OCI-LY1 (cell line): ENCODE data around the gene PHC3.

ENCODE experiments used
- CTCF ChIP-seq: fragments of 200-600 bp; sonication (generic), shearing (Covaris generic); IDR thresholded peaks from 2 replicates; pipeline ENCODE4 v1.5.1; 2017; ENCODE audit warnings: mild to moderate bottlenecking, antibody characterized with exemption, low read length, moderate library complexity, mixed read lengths
- EZH2 ChIP-seq: fragments of 200-600 bp; sonication (generic), shearing (Covaris generic); IDR thresholded peaks from 2 replicates; pipeline ENCODE4 v1.8.0; 2017; ENCODE audit warnings: borderline replicate concordance, mixed run types, mild to moderate bottlenecking, antibody characterized with exemption, low read length, moderate library complexity, mixed read lengths

DNA sequence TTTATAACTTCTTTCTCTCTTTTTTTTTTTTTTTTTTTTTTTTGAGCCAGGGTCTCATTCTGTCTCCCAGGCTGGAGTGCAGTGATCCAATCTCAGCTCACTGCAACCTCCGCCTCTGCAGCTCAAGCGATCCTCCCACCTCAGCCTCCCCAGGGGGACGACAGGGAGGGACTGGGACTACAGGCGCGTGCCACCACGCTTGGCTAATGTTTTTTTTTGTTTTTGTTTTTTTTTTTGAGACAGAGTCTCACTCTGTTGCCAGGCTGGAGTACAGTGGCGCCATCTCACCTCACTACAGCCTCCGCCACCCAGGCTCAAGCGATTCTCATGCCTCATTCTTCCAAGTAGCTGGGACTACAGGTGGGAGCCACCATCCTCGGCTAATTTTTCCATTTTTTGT is 23.0 kb upstream of the PHC3 start:
- no peak for TF ChIP-seq CTCF
- TF ChIP-seq EZH2 = no peak
